Ectodermal cell (in vitro differentiated cells): ENCODE measurements around the gene PLS1.
"Not testable (repeated sequence)": the region's sequence is repeated elsewhere in the genome, so short reads cannot be mapped to it uniquely, and the experiment has no call there.

Experiments used
- H3K27ac ChIP-seq: 2 replicates; pipeline ENCODE4 v1.7.0; 2013; ENCODE audit warnings: mild to moderate bottlenecking, low read depth, low read length; ENCODE audit not compliant: insufficient read depth, poor library complexity, severe bottlenecking
- H3K27me3 ChIP-seq: 2 replicates; pipeline ENCODE4 v1.7.0; 2013; ENCODE audit warnings: mild to moderate bottlenecking, low read length; ENCODE audit not compliant: insufficient read depth, control insufficient read depth, poor library complexity, severe bottlenecking
- H3K36me3 ChIP-seq: one replicate; pipeline ENCODE4 v1.7.0; 2013; ENCODE audit warnings: low read length; ENCODE audit not compliant: control insufficient read depth, insufficient read depth
- H3K4me1 ChIP-seq: one replicate; pipeline ENCODE4 v1.7.0; 2013; ENCODE audit warnings: low read length; ENCODE audit not compliant: control insufficient read depth, insufficient read depth
- H3K4me3 ChIP-seq: 2 replicates; pipeline ENCODE4 v1.7.0; 2013; ENCODE audit warnings: low read depth, low read length, control low read depth; ENCODE audit not compliant: insufficient read depth
- H3K9me3 ChIP-seq: 2 replicates; pipeline ENCODE4 v1.7.0; 2013; ENCODE audit warnings: mild to moderate bottlenecking, low read length, moderate library complexity; ENCODE audit not compliant: control insufficient read depth
- WGBS, 2 experiments: methylation state at CpG; one replicate each; pipeline ENCODE4 v1.1.7; 2013; ENCODE audit warnings: missing lambda C conversion rate in 2 of 2; 5-methylcytosine and 5-hydroxymethylcytosine counted together

Gene PLS1

GRCh38 chr3:142746646-142747045, 150.5 kb downstream of the PLS1 start:
- 90 to 94% methylated on average over 5 of the region's 7 CpGs for WGBS, 2 experiments
- H3K27ac ChIP-seq, result no peak overlapping the region
- peaks cover 10% of the 10 kb centered on the region for H3K36me3 ChIP-seq
- no peaks in the 10 kb centered on the region for H3K27me3 ChIP-seq
- no peaks in the 10 kb centered on the region for H3K4me1 ChIP-seq
- H3K9me3 ChIP-seq, result no peaks in the 10 kb centered on the region
- H3K4me3 ChIP-seq, result no peak overlapping the region

DNA sequence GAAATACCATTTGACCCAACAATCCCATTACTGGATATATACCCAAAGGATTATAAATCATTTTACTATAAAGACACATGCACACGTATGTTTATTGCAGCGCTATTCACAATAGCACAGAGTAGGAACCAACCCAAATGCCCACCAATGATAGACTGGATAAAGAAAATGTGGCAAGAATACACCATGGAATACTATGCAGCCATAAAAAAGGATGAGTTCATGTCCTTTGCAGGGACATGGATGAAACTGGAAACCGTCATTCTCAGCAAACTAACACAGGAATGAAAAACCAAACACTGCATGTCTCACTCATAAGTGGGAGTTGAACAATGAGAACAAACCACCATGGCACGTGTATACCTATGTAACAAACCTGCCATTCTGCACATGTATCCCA, 154.3 kb downstream of the PLS1 start:
- not testable (repeated sequence) for H3K4me3 ChIP-seq, H3K9me3 ChIP-seq, H3K27me3 ChIP-seq, H3K4me1 ChIP-seq, H3K27ac ChIP-seq
- peaks cover 10% of the 10 kb centered on the region for H3K36me3 ChIP-seq
- WGBS, 2 experiments, result 85 to 93% methylated on average over 3 to 4 of the region's 4 CpGs

- H3K4me3 ChIP-seq, H3K9me3 ChIP-seq, H3K27ac ChIP-seq, H3K27me3 ChIP-seq, H3K4me1 ChIP-seq: not testable (repeated sequence)
- H3K36me3 ChIP-seq, result peaks cover 10% of the 10 kb centered on the region
- WGBS, 2 experiments, result 90 to 95% methylated on average over 2 to 4 of the region's 4 CpGs
Observed at GRCh38 chr3:142752605-142753004, 156.4 kb downstream of the PLS1 start.

GRCh38 chr3:142754494-142754893, 158.3 kb downstream of the PLS1 start:
- no peak overlapping the region for H3K27ac ChIP-seq
- WGBS, 2 experiments, result 90 to 97% methylated on average over 1 of the region's 1 CpG
- no peaks in the 10 kb centered on the region for H3K27me3 ChIP-seq
- H3K9me3 ChIP-seq, result no peaks in the 10 kb centered on the region
- H3K4me3 ChIP-seq, result no peak overlapping the region
- no peaks in the 10 kb centered on the region for H3K4me1 ChIP-seq
- peaks cover 4% of the 10 kb centered on the region for H3K36me3 ChIP-seq
